Uterus (tissue), 4 donors: ENCODE data around the gene CHERP. TPM values are rescaled to one million over a fixed set of nuclear protein-coding genes. Genes with fewer than 3 reads are reported as not detected.

Experiments used
- DNase-seq, 2 donors: peaks; one replicate each; pipeline ENCODE4 v3.0.0-alpha.2; 2019 to 2020
- H3K27ac ChIP-seq, 2 donors: fragments of 200-600 bp; sonication (generic); 1 replicate in 1 of 2; 2 replicates in 1 of 2; pipeline ENCODE4 v1.5.1; 2016 to 2018
- H3K27me3 ChIP-seq, 2 donors: fragments of 200-600 bp; sonication (generic); one replicate each; pipeline ENCODE4 v1.5.1; 2018 to 2019; ENCODE audit warnings: control low read depth in 1 of 2
- H3K36me3 ChIP-seq, 2 donors: fragments of 200-600 bp; sonication (generic); one replicate each; pipeline ENCODE4 v1.5.1; 2019; ENCODE audit warnings: control low read depth in 1 of 2
- H3K4me1 ChIP-seq, 2 donors: fragments of 200-600 bp; sonication (generic); one replicate each; pipeline ENCODE4 v1.5.1; 2018 to 2019; ENCODE audit warnings: control low read depth in 1 of 2
- H3K4me3 ChIP-seq, 2 donors: fragments of 200-600 bp; sonication (generic); 1 replicate in 1 of 2; 2 replicates in 1 of 2; pipeline ENCODE4 v1.5.1; 2018 to 2019; ENCODE audit warnings: mild to moderate bottlenecking in 1 of 2
- H3K9me3 ChIP-seq, 2 donors: fragments of 200-600 bp; sonication (generic); one replicate each; pipeline ENCODE4 v1.5.1; 2019; ENCODE audit warnings: control low read depth in 1 of 2
- CTCF ChIP-seq, 4 experiments: fragments of 200-600 bp in 2 of 4; fragments of 450-650 bp in 2 of 4; sonication (generic) in 2 of 4; IDR thresholded peaks; one replicate each; pipeline ENCODE4 v1.5.1; 2016 to 2019; ENCODE audit warnings: antibody characterized with exemption in 4 of 4, mild to moderate bottlenecking in 2 of 4, moderate library complexity in 1 of 4
- POLR2A ChIP-seq, 2 donors: fragments of 450-650 bp; IDR thresholded peaks; one replicate each; pipeline ENCODE4 v1.6.1; 2016; ENCODE audit warnings: antibody characterized with exemption in 2 of 2, mild to moderate bottlenecking in 1 of 2, moderate library complexity in 1 of 2
- intact Hi-C: fragments of 100-400 bp; cut with DNase I; formaldehyde crosslinking; loops from one replicate; pipeline ENCODE4 v1.15.1; 2023; ENCODE audit warnings: low total_unique reads
- total RNA-seq, 4 donors: library from RNA; depleted of rRNA in 3 of 4; stranded (reverse); fragments of >200 nt in 3 of 4; gene quantifications; one replicate each; pipeline versions ENCODE4 v1.1.0 to v1.2.4, GENCODE V29; 2014 to 2023
- donor health status: DM: yes; HTN: yes; CAD: no.

Gene CHERP
- 10 to 100 TPM in 1 of 4 donors, 1 to 10 TPM in 3; 1.8 to 47.9 (median 7.8) TPM for total RNA-seq

- Histone ChIP-seq H3K36me3 (no peaks in the 10 kb centered on the region), H3K4me3 (peak within 1 kb of the TSS; percentile 88 to 98), H3K27me3 (no peaks in the 10 kb centered on the region), H3K4me1 (peaks cover 14 to 18% of the 10 kb centered on the region in 2 donors), H3K9me3 (no peaks in the 10 kb centered on the region), H3K27ac (peak within 1 kb of the TSS; percentile 77 to 86)
- intact Hi-C loops: no loop called here
- DNase-seq: peak; percentile 91 to 95
- TF ChIP-seq CTCF (IDR thresholded peaks at IDR 0.05): peak in 2 of 4 experiments; percentile 19 to 34
- peak; percentile 67 to 85 for TF ChIP-seq POLR2A (IDR thresholded peaks at IDR 0.05)
Observed at GRCh38 chr19:16542045-16542909, at the start of gene CHERP. Gene CHERP, minus strand, starts transcription at chr19:16542437. Its CDS starts 59 bp downstream, at chr19:16542378.

- no peak overlapping the region for H3K4me3 ChIP-seq
- H3K36me3 ChIP-seq: no peaks in the 10 kb centered on the region
- TF ChIP-seq CTCF (IDR thresholded peaks at IDR 0.05): no peak
- no peak for TF ChIP-seq POLR2A (IDR thresholded peaks at IDR 0.05)
- intact Hi-C loops: no loop called here
- no peaks in the 10 kb centered on the region for H3K9me3 ChIP-seq
- DNase-seq: no peak
- peaks cover 21 to 24% of the 10 kb centered on the region in 2 donors for H3K4me1 ChIP-seq
- no peak overlapping the region for H3K27ac ChIP-seq
- H3K27me3 ChIP-seq: no peaks in the 10 kb centered on the region
Observed at GRCh38 chr19:16590876-16591802, 48.9 kb upstream of the CHERP start.

- TF ChIP-seq POLR2A (IDR thresholded peaks at IDR 0.05) (no peak), CTCF (IDR thresholded peaks at IDR 0.05) (no peak)
- H3K4me1 ChIP-seq: peaks cover 21 to 24% of the 10 kb centered on the region in 2 donors
- H3K4me3 ChIP-seq: no peak overlapping the region
- intact Hi-C loops: no loop called here
- no peak for DNase-seq
- H3K36me3 ChIP-seq: no peaks in the 10 kb centered on the region
- no peak overlapping the region for H3K27ac ChIP-seq
- no peaks in the 10 kb centered on the region for H3K27me3 ChIP-seq
- H3K9me3 ChIP-seq: no peaks in the 10 kb centered on the region
Observed at GRCh38 chr19:16589917-16590316, 47.7 kb upstream of the CHERP start.

GRCh38 chr19:16588824-16589577, 46.8 kb upstream of the CHERP start:
- Histone ChIP-seq H3K36me3 (no peaks in the 10 kb centered on the region), H3K4me3 (no peak overlapping the region), H3K27ac (peak overlapping the region; percentile 59 to 74), H3K9me3 (no peaks in the 10 kb centered on the region), H3K27me3 (no peaks in the 10 kb centered on the region), H3K4me1 (peaks cover 24% of the 10 kb centered on the region in 2 donors)
- no peak for DNase-seq
- TF ChIP-seq CTCF (IDR thresholded peaks at IDR 0.05): no peak
- TF ChIP-seq POLR2A (IDR thresholded peaks at IDR 0.05): no peak
- intact Hi-C loops: no loop called here
